Activated B cell treated with CpG ODN at 0.5 μM for 24 hours (primary cell): Measurements from ENCODE around the gene KLHDC8A. TPM values are rescaled to one million over a fixed set of nuclear protein-coding genes. Genes with fewer than 3 reads are reported as not detected.

Source experiments
- ATAC-seq: fragments of 200-7000 bp; cut with Tn5 transposase; one replicate; pipeline ENCODE4 v1.10.0; 2021; ENCODE audit warnings: low read depth, mild to moderate bottlenecking, moderate library complexity
- CTCF ChIA-PET: fragments of 350-600 bp; sonication (Branson Sonifier 250); formaldehyde crosslinking; loops from one replicate; lab custom pipeline; 2021; ENCODE audit warnings: antibody characterized with exemption; lab: Charles Lee
- POLR2A ChIA-PET: fragments of 350-600 bp; sonication (Branson Sonifier 250); formaldehyde crosslinking; loops from one replicate; lab custom pipeline; 2021; ENCODE audit warnings: antibody characterized with exemption; lab: Charles Lee
- DNase-seq: peaks from one replicate; pipeline ENCODE4 v3.0.0; 2022
- H3K27ac Mint-ChIP-seq: one replicate; pipeline ENCODE4 v1.8.0; 2020; ENCODE audit warnings: mixed read lengths
- H3K27me3 Mint-ChIP-seq: one replicate; pipeline ENCODE4 v1.8.0; 2021; ENCODE audit warnings: mixed read lengths
- H3K36me3 Mint-ChIP-seq: one replicate; pipeline ENCODE4 v1.8.0; 2021; ENCODE audit warnings: low read depth, mixed read lengths
- H3K4me1 Mint-ChIP-seq: one replicate; pipeline ENCODE4 v1.8.0; 2021; ENCODE audit warnings: mixed read lengths
- H3K4me3 Mint-ChIP-seq: one replicate; pipeline ENCODE4 v1.8.0; 2020; ENCODE audit warnings: mild to moderate bottlenecking, mixed read lengths
- H3K9me3 Mint-ChIP-seq: one replicate; pipeline ENCODE4 v1.8.0; 2020; ENCODE audit warnings: mixed read lengths
- intact Hi-C: fragments of 100-400 bp; cut with micrococcal nuclease; formaldehyde crosslinking; loops from one replicate; pipeline ENCODE4 v1.15.1; 2024
- total RNA-seq: library from RNA; stranded (reverse); gene quantifications from 2 replicates; pipeline ENCODE4 v1.2.3, GENCODE V29; 2022
- TF ChIP-seq, protein P1 (sequence below): fragments of 200-600 bp; IDR thresholded peaks from one replicate; pipeline ENCODE4 v1.8.0; 2022; ENCODE audit warnings: antibody characterized with exemption, mild to moderate bottlenecking

The KLHDC8A gene
- total RNA-seq, 1 donor from 2014 or later: 0.07 TPM

DNA sequence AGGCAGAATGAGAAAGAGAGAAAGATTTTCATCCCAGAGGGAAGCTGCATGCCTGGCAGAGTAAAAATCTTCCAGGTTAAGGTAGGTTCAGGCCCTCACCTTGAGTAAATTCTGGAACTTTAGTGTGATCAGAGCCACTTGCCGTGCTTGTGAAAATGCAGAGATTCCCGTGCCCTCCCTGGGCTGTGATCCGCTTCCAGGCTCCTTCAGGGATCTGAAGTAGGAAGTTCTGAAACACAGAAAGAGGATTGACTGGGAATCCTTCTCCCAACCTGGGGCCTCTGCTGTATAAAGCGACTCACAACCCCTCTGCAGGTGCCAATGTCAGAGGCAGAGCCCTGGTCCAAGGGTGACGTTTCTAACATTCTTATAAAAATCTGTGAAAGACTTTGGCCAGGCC, 61.8 kb downstream of the KLHDC8A start:
- TF ChIP-seq, protein P1, sequence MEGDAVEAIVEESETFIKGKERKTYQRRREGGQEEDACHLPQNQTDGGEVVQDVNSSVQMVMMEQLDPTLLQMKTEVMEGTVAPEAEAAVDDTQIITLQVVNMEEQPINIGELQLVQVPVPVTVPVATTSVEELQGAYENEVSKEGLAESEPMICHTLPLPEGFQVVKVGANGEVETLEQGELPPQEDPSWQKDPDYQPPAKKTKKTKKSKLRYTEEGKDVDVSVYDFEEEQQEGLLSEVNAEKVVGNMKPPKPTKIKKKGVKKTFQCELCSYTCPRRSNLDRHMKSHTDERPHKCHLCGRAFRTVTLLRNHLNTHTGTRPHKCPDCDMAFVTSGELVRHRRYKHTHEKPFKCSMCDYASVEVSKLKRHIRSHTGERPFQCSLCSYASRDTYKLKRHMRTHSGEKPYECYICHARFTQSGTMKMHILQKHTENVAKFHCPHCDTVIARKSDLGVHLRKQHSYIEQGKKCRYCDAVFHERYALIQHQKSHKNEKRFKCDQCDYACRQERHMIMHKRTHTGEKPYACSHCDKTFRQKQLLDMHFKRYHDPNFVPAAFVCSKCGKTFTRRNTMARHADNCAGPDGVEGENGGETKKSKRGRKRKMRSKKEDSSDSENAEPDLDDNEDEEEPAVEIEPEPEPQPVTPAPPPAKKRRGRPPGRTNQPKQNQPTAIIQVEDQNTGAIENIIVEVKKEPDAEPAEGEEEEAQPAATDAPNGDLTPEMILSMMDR: no peak
- Mint-ChIP-seq H3K9me3 (no peaks in the 10 kb centered on the region), H3K27me3 (no peaks in the 10 kb centered on the region), H3K4me1 (peaks cover 90% of the 10 kb centered on the region), H3K27ac (no peak overlapping the region), H3K4me3 (no peak overlapping the region), H3K36me3 (no peaks in the 10 kb centered on the region)
- ChIA-PET POLR2A (interaction anchor here (0.7 to 35.7 kb wide), 6 partner anchors 9 to 136 kb away, joined by 3 to 1622 read pairs (median 4); partner anchors contain the start of gene NUAK2), CTCF (interaction anchor here (0.7 to 4.4 kb wide), 4 partner anchors 10 to 31 kb away, joined by 3 to 21 read pairs (median 3); no protein-coding TSS in a partner anchor)
- intact Hi-C loops: no loop called here
- ATAC-seq (no peak), DNase-seq (no peak)

DNA sequence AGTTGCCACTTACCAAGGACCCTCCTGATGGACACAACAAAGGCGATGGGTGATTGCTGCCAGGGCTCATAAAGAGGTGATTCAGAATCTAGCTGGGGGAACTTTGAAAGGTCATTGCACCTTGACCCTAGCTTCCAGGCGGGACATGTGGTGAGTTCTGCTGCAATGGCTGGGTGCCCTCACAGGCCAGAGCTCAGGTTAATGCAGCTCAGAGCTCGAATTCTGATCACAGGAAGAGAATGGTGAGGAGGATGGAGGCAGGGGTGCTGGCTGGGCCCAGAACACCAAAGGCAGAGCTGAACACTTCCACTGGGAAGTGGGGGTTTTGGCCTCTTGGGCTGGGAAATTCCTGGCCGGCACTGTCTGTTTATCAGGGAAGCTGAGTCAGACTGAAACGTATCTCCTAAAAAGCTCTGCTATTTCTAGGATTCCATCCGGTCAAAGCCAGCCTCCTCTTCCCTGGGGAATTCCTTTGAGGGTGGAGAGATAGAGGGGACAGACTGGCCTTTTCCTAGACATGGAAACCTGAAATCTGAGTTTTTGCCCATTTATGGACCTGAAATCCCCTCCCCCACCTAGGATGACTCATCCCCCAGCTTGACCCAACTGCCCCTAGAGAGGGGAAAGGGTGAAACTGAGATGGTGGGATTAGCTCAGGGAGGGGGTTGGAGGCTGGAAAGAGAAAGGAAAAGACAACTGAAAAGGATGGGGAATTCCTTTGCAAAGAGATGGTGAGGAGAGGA, 62.4 kb downstream of the KLHDC8A start:
- Mint-ChIP-seq H3K27ac (peak overlapping the region; percentile 50), H3K4me3 (peak overlapping the region; percentile 38), H3K9me3 (no peaks in the 10 kb centered on the region)

DNA sequence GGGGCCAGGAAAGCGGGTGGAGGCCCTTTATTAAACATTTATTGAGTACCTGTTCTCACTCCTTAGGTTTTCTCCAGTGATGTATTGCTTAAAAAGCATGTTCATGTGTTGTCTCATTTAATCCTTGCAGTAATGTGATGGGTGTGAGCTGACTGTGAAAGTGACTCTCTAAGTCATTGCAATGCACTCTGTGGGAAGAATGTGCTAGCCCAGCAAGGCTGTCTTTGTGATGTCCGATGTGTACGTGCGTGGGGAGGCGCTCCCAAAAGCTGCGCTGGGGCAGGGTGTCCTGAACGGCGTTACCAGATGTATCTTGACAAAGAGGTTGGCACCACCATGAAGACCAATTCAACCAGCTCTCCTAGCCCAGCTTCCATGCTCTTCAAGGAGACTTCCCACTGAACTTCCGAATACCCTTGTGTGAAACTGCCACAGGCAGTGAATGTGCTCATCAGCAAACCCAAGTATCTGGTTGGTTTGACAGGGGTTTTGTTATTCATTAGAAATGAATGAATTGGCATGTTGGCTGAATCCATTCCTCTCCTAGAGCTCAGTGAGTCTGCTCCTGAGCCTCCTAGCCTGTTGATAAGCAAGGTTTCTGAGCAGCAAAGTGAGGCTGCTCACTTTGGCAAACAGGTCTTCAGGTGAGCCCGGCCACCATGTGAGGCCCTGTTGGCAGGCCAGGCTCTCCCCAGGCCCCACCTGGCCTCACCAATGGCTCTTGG, 63.2 kb downstream of the KLHDC8A start:
- ATAC-seq: no peak
- intact Hi-C loops: no loop called here
- ChIA-PET CTCF (interaction anchor here (1.2 to 4.4 kb wide), 4 partner anchors 18 to 31 kb away, joined by 3 to 21 read pairs (median 4); no protein-coding TSS in a partner anchor), POLR2A (interaction anchor here (1.4 to 35.7 kb wide), 3 partner anchors 8 to 22 kb away, joined by 5 to 1622 read pairs (median 7); partner anchors contain the start of gene NUAK2)
- Mint-ChIP-seq H3K4me3 (no peak overlapping the region), H3K9me3 (no peaks in the 10 kb centered on the region), H3K27me3 (no peaks in the 10 kb centered on the region), H3K27ac (peak overlapping the region; percentile 74), H3K36me3 (no peaks in the 10 kb centered on the region), H3K4me1 (peaks cover 88% of the 10 kb centered on the region)
- TF ChIP-seq, protein P1: no peak
- no peak for DNase-seq

More for the DNA sequence above, 62.4 kb downstream of the KLHDC8A start:
- CTCF ChIA-PET: interaction anchor here (0.7 to 4.4 kb wide), 6 partner anchors 9 to 31 kb away, joined by 3 to 21 read pairs (median 3); no protein-coding TSS in a partner anchor
- ATAC-seq (no peak), DNase-seq (no peak)
- intact Hi-C loops: no loop called here
- Mint-ChIP-seq H3K27me3 (no peaks in the 10 kb centered on the region), H3K4me1 (peaks cover 87% of the 10 kb centered on the region), H3K36me3 (no peaks in the 10 kb centered on the region)
- TF ChIP-seq, protein P1: no peak
- POLR2A ChIA-PET: interaction anchor here (0.7 to 35.7 kb wide), 5 partner anchors 9 to 21 kb away, joined by 3 to 1622 read pairs (median 5); partner anchors contain the start of gene NUAK2

DNA sequence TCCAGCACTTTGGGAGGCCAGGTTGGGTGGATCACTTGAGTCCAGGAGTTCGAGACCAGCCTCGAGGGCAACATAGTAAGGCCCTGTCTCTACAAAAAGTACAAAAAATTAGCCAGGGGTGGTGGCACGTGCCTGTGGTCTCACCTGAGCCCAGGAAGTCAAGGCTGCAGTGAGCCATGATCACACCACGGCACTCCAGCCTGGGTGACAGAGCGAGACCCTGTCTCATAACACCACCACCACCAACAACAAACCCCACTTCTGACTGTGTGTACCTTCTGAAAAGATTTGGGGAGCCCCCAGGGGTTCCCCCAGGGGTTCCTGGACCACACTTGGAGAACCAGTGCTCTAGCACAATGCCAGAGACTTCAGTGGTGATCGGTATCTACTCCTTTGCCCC, 65.1 kb downstream of the KLHDC8A start:
- Mint-ChIP-seq H3K4me3 (no peak overlapping the region), H3K27ac (peak overlapping the region; percentile 74), H3K9me3 (no peaks in the 10 kb centered on the region), H3K27me3 (no peaks in the 10 kb centered on the region), H3K4me1 (peaks cover 91% of the 10 kb centered on the region), H3K36me3 (peaks cover 1% of the 10 kb centered on the region)
- DNase-seq (peak; percentile 40), ATAC-seq (peak; percentile 9)
- TF ChIP-seq, protein P1: no peak
- intact Hi-C loops: no loop called here
- POLR2A ChIA-PET: interaction anchor here (1.3 to 35.7 kb wide), 2 partner anchors 18 to 24 kb away, joined by 3 to 1622 read pairs; partner anchors contain the start of gene NUAK2
- CTCF ChIA-PET: interaction anchor here (1.6 kb wide), 1 partner anchor 19 kb away, joined by 4 read pairs; no protein-coding TSS in a partner anchor
